Kidney (tissue), 14 donors: ENCODE data around the gene CHML. TPM values are rescaled to one million over a fixed set of nuclear protein-coding genes. Genes with fewer than 3 reads are reported as not detected.

Experiments
- DNase-seq, 5 donors: peaks; one replicate each; pipeline ENCODE4 v3.0.0-alpha.2; 2013 to 2020
- FAIRE-seq: peaks from 2 replicates; lab custom pipeline; 2012; peaks lifted over from hg19 to GRCh38; lab: Jason Lieb, UNC
- H3K27ac ChIP-seq, 2 donors: one replicate each; pipeline ENCODE4 v1.7.0; 2013; ENCODE audit warnings: low read depth in 2 of 2, low read length in 2 of 2, inconsistent platforms in 1 of 2
- H3K27me3 ChIP-seq: one replicate; pipeline ENCODE4 v1.7.1; 2013; ENCODE audit warnings: low read length, inconsistent platforms; ENCODE audit not compliant: control insufficient read depth, insufficient read depth
- H3K36me3 ChIP-seq, 3 donors: one replicate each; pipeline versions ENCODE4 v1.7.0 to v1.7.1; 2013; ENCODE audit warnings: low read length in 3 of 3, control low read depth in 1 of 3, inconsistent platforms in 1 of 3; ENCODE audit not compliant: insufficient read depth in 3 of 3, control insufficient read depth in 2 of 3
- H3K4me1 ChIP-seq, 3 donors: one replicate each; pipeline versions ENCODE4 v1.7.0 to v1.7.1; 2013; ENCODE audit warnings: low read length in 3 of 3, inconsistent platforms in 1 of 3, low read depth in 1 of 3; ENCODE audit not compliant: control insufficient read depth in 2 of 3, insufficient read depth in 2 of 3
- H3K4me3 ChIP-seq, 3 donors: one replicate each; pipeline versions ENCODE4 v1.7.0 to v1.8.1; 2013; ENCODE audit warnings: low read length in 3 of 3, control low read depth in 1 of 3, inconsistent platforms in 1 of 3
- H3K9ac ChIP-seq, 3 donors: one replicate each; pipeline versions ENCODE4 v1.7.0 to v1.7.1; 2013; ENCODE audit warnings: low read length in 3 of 3, control low read depth in 1 of 3, inconsistent platforms in 1 of 3
- H3K9me3 ChIP-seq, 3 donors: one replicate each; pipeline versions ENCODE4 v1.7.0 to v1.7.1; 2013; ENCODE audit warnings: low read length in 3 of 3, control low read depth in 1 of 3, inconsistent platforms in 1 of 3; ENCODE audit not compliant: control insufficient read depth in 2 of 3, insufficient read depth in 1 of 3
- CTCF ChIP-seq: IDR thresholded peaks from 3 replicates; pipeline ENCODE4 v1.5.1; 2012; ENCODE audit warnings: mild to moderate bottlenecking, moderate library complexity, borderline replicate concordance; ENCODE audit not compliant: insufficient read depth; ENCODE audit errors: extremely low read depth
- intact Hi-C: fragments of 100-400 bp; cut with DNase I; formaldehyde crosslinking; loops from one replicate; pipeline ENCODE4 v1.11.1; 2022
- polyA plus RNA-seq: library from polyadenylated mRNA; stranded (reverse); fragments of 350-450 nt; fragmentation: Illumina TruSeq; extraction: RNeasy Lipid Tissue Mini Kit (QIAGEN cat#74804); gene quantifications from one replicate; pipeline ENCODE4 v1.2.3, GENCODE V29; 2014; ENCODE audit warnings: low read depth, low replicate concordance; ENCODE audit not compliant: insufficient read depth
- total RNA-seq: library from RNA; stranded (reverse); fragmentation: NEBNext Ultra II Directional; extraction: Animal tissue kit (Norgen Biotek cat#: 25700); gene quantifications from one replicate; pipeline ENCODE4 v1.2.1, GENCODE V29; 2021
- donor health status: control.
- donor health status: control.
- donor health status: control.
- donor health status: control.
- donor health status: control.
- donor health status: DM: yes; HTN: yes; CAD: no.
- donor health status: Normal renal cell carcinoma (clear cell type).

CHML gene
- total and polyA plus RNA-seq, 2 donors from 2014 or later, result 1.8 to 7.3 TPM

GRCh38 chr1:241674805-241675384 lies 34.7 kb upstream of the CHML start:
- H3K27ac ChIP-seq, result no peak overlapping the region
- FAIRE-seq, result no peak
- H3K27me3 ChIP-seq, result no peaks in the 10 kb centered on the region
- H3K9me3 ChIP-seq, result no peaks in the 10 kb centered on the region
- no peak overlapping the region for H3K4me3 ChIP-seq
- intact Hi-C loops, result no loop called here
- TF ChIP-seq CTCF, result no peak
- no peak overlapping the region for H3K9ac ChIP-seq
- no peaks in the 10 kb centered on the region for H3K36me3 ChIP-seq
- no peak for DNase-seq
- H3K4me1 ChIP-seq, result no peaks in the 10 kb centered on the region

DNA sequence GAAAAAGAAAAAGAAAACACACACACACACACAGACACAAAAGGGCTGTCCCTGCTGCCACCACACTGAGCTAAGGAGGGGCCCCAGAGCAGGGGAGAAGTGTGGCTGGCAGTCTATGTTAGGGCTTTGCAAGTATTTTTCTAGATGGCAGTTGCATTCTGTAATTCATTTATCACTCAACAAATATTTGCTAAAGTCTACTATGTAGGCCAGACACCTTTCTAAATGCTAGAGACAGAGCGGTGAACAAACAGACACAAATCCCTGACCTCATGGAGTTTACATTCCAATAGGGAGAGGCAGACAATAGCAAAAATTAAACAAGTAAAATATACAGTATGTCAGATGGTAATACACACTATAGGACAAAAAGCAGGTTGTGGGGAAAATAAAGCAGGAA lies 32.1 kb upstream of the CHML start:
- DNase-seq (no peak), FAIRE-seq (no peak)
- H3K27ac ChIP-seq, result no peak overlapping the region
- TF ChIP-seq CTCF, result no peak
- H3K4me1 ChIP-seq, result no peaks in the 10 kb centered on the region
- no peaks in the 10 kb centered on the region for H3K27me3 ChIP-seq
- no peak overlapping the region for H3K9ac ChIP-seq
- H3K36me3 ChIP-seq, result no peaks in the 10 kb centered on the region
- H3K4me3 ChIP-seq, result no peak overlapping the region
- intact Hi-C loops, result no loop called here
- H3K9me3 ChIP-seq, result no peaks in the 10 kb centered on the region

DNA sequence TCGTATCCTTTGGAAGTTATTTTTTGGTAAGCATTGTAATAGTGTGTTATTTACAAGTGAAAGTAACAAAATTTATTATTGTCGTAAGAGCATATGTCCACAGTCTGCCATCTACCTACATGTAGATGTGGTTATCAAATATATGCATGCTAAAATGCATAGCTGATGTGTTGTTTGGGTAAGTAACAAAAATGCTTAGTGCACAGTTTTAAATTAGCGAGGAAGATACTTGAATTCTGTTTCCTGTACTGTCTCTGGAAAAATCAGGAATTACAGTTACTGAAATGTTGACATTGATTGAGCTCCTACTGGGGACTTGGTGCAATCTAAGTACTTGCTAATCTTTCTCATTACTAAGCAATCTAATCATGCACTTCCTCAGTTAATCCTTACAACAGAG lies 26.2 kb upstream of the CHML start:
- H3K9ac ChIP-seq, result no peak overlapping the region
- intact Hi-C loops, result no loop called here
- no peaks in the 10 kb centered on the region for H3K9me3 ChIP-seq
- no peaks in the 10 kb centered on the region for H3K36me3 ChIP-seq
- H3K27me3 ChIP-seq, result no peaks in the 10 kb centered on the region
- H3K4me1 ChIP-seq, result no peaks in the 10 kb centered on the region
- FAIRE-seq (no peak), DNase-seq (no peak)
- no peak overlapping the region for H3K4me3 ChIP-seq
- TF ChIP-seq CTCF, result no peak
- H3K27ac ChIP-seq, result no peak overlapping the region
